ENCODE data around the gene HAUS5. TPM values are rescaled to one million over a fixed set of nuclear protein-coding genes. Genes with fewer than 3 reads are reported as not detected.

HAUS5 gene
- total RNA-seq, 1 experiment from 2014 or later: 25.9 TPM

GRCh38 chr19:35665604-35666003, 53.1 kb downstream of the HAUS5 start:
- Histone ChIP-seq H3K9me3 (ENCODE audit: low read length) (no peaks in the 10 kb centered on the region), H3K4me1 (ENCODE audit: insufficient read depth, low read length) (no peaks in the 10 kb centered on the region), H2AFZ (ENCODE audit: low read length) (no peak overlapping the region), H3K36me3 (ENCODE audit: low read depth, low read length) (no peaks in the 10 kb centered on the region), H3K4me3 (ENCODE audit: low read length) (no peak overlapping the region), H3K27ac (ENCODE audit: low read length) (no peak overlapping the region), H3K9me2 (replicated peaks; ENCODE audit: low read length) (no peaks in the 10 kb centered on the region), H4K20me1 (ENCODE audit: low read length) (no peaks in the 10 kb centered on the region), H3K79me2 (ENCODE audit: low read length) (no peaks in the 10 kb centered on the region), H3K27me3 (ENCODE audit: low read length) (0 out of 2 replicates have a peak, but pooled peaks cover 4% of the 10 kb centered on the region), H3K9ac (ENCODE audit: low read length) (no peak overlapping the region), H3F3A (ENCODE audit: low read length, unreplicated experiment) (no peaks in the 10 kb centered on the region), H3K4me2 (ENCODE audit: low read length) (no peak overlapping the region)
- ChIA-PET POLR2A (ENCODE audit: unreplicated experiment) (no interaction called here), CTCF (no interaction called here)
- no TSS peak for BruUV-seq (replicated peaks)
- intact Hi-C loops (cut with micrococcal nuclease): no loop called here
- ATAC-seq: no peak
- no peak for DNase-seq
- TF ChIP-seq EZH2 (IDR thresholded peaks at IDR 0.05; ENCODE audit: low read length, unreplicated experiment) (no peak), EZH2phosphoT487 (IDR thresholded peaks at IDR 0.05; ENCODE audit: borderline replicate concordance, low read length) (no peak)
- TF ChIP-seq, protein P1, sequence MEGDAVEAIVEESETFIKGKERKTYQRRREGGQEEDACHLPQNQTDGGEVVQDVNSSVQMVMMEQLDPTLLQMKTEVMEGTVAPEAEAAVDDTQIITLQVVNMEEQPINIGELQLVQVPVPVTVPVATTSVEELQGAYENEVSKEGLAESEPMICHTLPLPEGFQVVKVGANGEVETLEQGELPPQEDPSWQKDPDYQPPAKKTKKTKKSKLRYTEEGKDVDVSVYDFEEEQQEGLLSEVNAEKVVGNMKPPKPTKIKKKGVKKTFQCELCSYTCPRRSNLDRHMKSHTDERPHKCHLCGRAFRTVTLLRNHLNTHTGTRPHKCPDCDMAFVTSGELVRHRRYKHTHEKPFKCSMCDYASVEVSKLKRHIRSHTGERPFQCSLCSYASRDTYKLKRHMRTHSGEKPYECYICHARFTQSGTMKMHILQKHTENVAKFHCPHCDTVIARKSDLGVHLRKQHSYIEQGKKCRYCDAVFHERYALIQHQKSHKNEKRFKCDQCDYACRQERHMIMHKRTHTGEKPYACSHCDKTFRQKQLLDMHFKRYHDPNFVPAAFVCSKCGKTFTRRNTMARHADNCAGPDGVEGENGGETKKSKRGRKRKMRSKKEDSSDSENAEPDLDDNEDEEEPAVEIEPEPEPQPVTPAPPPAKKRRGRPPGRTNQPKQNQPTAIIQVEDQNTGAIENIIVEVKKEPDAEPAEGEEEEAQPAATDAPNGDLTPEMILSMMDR (conservative IDR thresholded peaks at IDR 0.05; ENCODE audit: low read depth, low read length): no peak

- CTCF ChIA-PET: no interaction called here
- intact Hi-C loops (cut with micrococcal nuclease): no loop called here
- Histone ChIP-seq H3K4me2 (ENCODE audit: low read length) (no peak within 1 kb of the TSS), H3K9me2 (replicated peaks; ENCODE audit: low read length) (no peaks in the 10 kb centered on the region), H3K4me3 (ENCODE audit: low read length) (no peak within 1 kb of the TSS), H3K27ac (ENCODE audit: low read length) (no peak within 1 kb of the TSS), H3K9me3 (ENCODE audit: low read length) (no peaks in the 10 kb centered on the region), H3K36me3 (ENCODE audit: low read depth, low read length) (no peaks in the 10 kb centered on the region), H3K79me2 (ENCODE audit: low read length) (no peaks in the 10 kb centered on the region), H4K20me1 (ENCODE audit: low read length) (no peaks in the 10 kb centered on the region), H3K4me1 (ENCODE audit: insufficient read depth, low read length) (no peaks in the 10 kb centered on the region), H3K27me3 (ENCODE audit: low read length) (0 out of 2 replicates have a peak, but pooled peaks cover 4% of the 10 kb centered on the region), H2AFZ (ENCODE audit: low read length) (no peak within 1 kb of the TSS), H3K9ac (ENCODE audit: low read length) (no peak within 1 kb of the TSS), H3F3A (ENCODE audit: low read length, unreplicated experiment) (no peaks in the 10 kb centered on the region)
- no peak for DNase-seq
- ATAC-seq: no peak
- POLR2A ChIA-PET (ENCODE audit: unreplicated experiment): no interaction called here
- TF ChIP-seq EZH2 (IDR thresholded peaks at IDR 0.05; ENCODE audit: low read length, unreplicated experiment) (no peak), EZH2phosphoT487 (IDR thresholded peaks at IDR 0.05; ENCODE audit: borderline replicate concordance, low read length) (no peak)
- TF ChIP-seq, protein P1 (conservative IDR thresholded peaks at IDR 0.05; ENCODE audit: low read depth, low read length): no peak
- no TSS peak for BruUV-seq (replicated peaks)
These were observed 53.8 kb downstream of the HAUS5 start, which contains the start of gene UPK1A for GRCh38 chr19:35666251-35666913. TSS of gene UPK1A (plus strand) at chr19:35666517. CDS start at chr19:35666813, 296 bp downstream.

DNA sequence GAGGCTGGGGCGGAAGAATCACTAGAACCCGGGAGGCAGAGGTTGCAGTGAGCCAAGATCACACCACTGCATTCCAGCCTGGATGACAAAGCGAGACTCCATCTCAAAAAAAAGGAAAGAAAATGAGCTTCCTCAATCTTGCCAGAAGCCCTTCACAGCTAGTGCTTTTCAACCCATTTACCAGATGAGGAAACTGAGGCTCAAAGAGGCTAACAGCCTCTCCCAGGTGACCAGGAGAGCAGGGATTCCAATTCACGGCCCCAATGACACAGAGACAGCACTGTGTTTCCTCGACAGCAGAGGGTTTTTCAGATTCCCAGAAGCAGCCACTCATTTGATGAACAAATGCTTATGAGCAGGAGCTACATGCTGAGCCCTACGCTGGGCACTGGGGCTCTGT, 57.0 kb downstream of the HAUS5 start:
- Histone ChIP-seq H3K9me2 (replicated peaks; ENCODE audit: low read length) (no peaks in the 10 kb centered on the region), H3K4me1 (ENCODE audit: insufficient read depth, low read length) (no peaks in the 10 kb centered on the region), H3K9me3 (ENCODE audit: low read length) (no peaks in the 10 kb centered on the region), H2AFZ (ENCODE audit: low read length) (no peak overlapping the region), H4K20me1 (ENCODE audit: low read length) (no peaks in the 10 kb centered on the region), H3K36me3 (ENCODE audit: low read depth, low read length) (no peaks in the 10 kb centered on the region), H3K4me2 (ENCODE audit: low read length) (no peak overlapping the region), H3K27ac (ENCODE audit: low read length) (no peak overlapping the region), H3K4me3 (ENCODE audit: low read length) (no peak overlapping the region), H3K9ac (ENCODE audit: low read length) (no peak overlapping the region), H3K27me3 (ENCODE audit: low read length) (0 out of 2 replicates have a peak, but pooled peaks cover 7% of the 10 kb centered on the region), H3F3A (ENCODE audit: low read length, unreplicated experiment) (no peaks in the 10 kb centered on the region), H3K79me2 (ENCODE audit: low read length) (no peaks in the 10 kb centered on the region)
- TF ChIP-seq EZH2 (IDR thresholded peaks at IDR 0.05; ENCODE audit: low read length, unreplicated experiment): no peak
- CTCF ChIA-PET: no interaction called here
- ATAC-seq (no peak), DNase-seq (no peak)
- POLR2A ChIA-PET (ENCODE audit: unreplicated experiment): no interaction called here
- no TSS peak for BruUV-seq (replicated peaks)
- intact Hi-C loops (cut with micrococcal nuclease): no loop called here

All from PC-3 (cell line).